HCT116 (cell line): ENCODE measurements around the gene MAP3K7CL. TPM values are rescaled to one million over a fixed set of nuclear protein-coding genes. Genes with fewer than 3 reads are reported as not detected.
"Not testable (repeated sequence)": the region's sequence is repeated elsewhere in the genome, so short reads cannot be mapped to it uniquely, and the experiment has no call there.

ENCODE experiments used
- ATAC-seq: fragments of 200-7000 bp; cut with Tn5 transposase; 2 replicates; pipeline ENCODE4 v1.9.1; 2020; ENCODE audit warnings: mild to moderate bottlenecking, moderate library complexity
- BruUV-seq: library from RNA; stranded (reverse); fragments of 400-500 nt; replicated peaks from 2 replicates; lab custom pipeline; 2021; lab: Mats Ljungman, UMichigan
- CTCF ChIA-PET: fragments of 300-600 bp; sonication (Branson Sonifier 250); formaldehyde crosslinking; loops from one replicate; lab custom pipeline; 2021; ENCODE audit warnings: antibody characterized with exemption; lab: Charles Lee
- POLR2A ChIA-PET: fragments of 300-600, 350-600 bp; sonication (Branson Sonifier 250); formaldehyde crosslinking; loops from one replicate; lab custom pipeline; 2021; ENCODE audit warnings: antibody characterized with exemption; lab: Charles Lee
- RAD21 ChIA-PET, 2 experiments: fragments of 300-600 bp; sonication (Branson Sonifier 250); formaldehyde crosslinking; loops; one replicate each; lab custom pipeline; 2023; ENCODE audit warnings: low total read pairs in 2 of 2; ENCODE audit not compliant: uncharacterized antibody in 2 of 2, unreplicated experiment in 2 of 2, low non-redundant PET in 1 of 2; lab: Charles Lee
- DNase-seq: peaks from one replicate; pipeline ENCODE4 v3.0.0-alpha.2; 2010; ENCODE audit warnings: low read depth, low spot score
- H2AFZ ChIP-seq: fragments of 200-600 bp; shearing (Covaris generic), sonication (generic); 2 replicates; pipeline ENCODE4 v1.6.1; 2017; ENCODE audit warnings: low read depth, mixed run types, mixed read lengths, antibody characterized with exemption, low read length; ENCODE audit not compliant: poor library complexity, severe bottlenecking
- H3K27ac ChIP-seq: 2 replicates; pipeline ENCODE4 v1.5.1; 2012; ENCODE audit warnings: low read depth, low read length
- H3K27me3 ChIP-seq: fragments of 200-600 bp; sonication (generic); 2 replicates; pipeline ENCODE4 v1.6.1; 2016; ENCODE audit warnings: mixed run types, low read length, mixed read lengths; ENCODE audit not compliant: insufficient read depth
- H3K36me3 ChIP-seq, 2 experiments: fragments of 200-500 bp in 1 of 2; fragments of 200-600 bp in 1 of 2; sonication (Bioruptor generic) in 1 of 2; sonication (generic) in 1 of 2; 2 replicates each; pipeline versions ENCODE4 v1.5.1 to v1.6.1; 2014 to 2016; ENCODE audit warnings: low read length in 2 of 2, inconsistent platforms in 1 of 2, mixed read lengths in 1 of 2, mixed run types in 1 of 2; ENCODE audit not compliant: insufficient read depth in 2 of 2, control insufficient read depth in 1 of 2
- H3K4me1 ChIP-seq, 2 experiments: fragments of 200-600 bp in 1 of 2; sonication (generic) in 1 of 2; 2 replicates each; pipeline versions ENCODE4 v1.5.1 to v1.6.1; 2012 to 2017; ENCODE audit warnings: low read length in 2 of 2, inconsistent platforms in 1 of 2, mild to moderate bottlenecking in 1 of 2, mixed read lengths in 1 of 2, mixed run types in 1 of 2, moderate library complexity in 1 of 2; ENCODE audit not compliant: insufficient read depth in 2 of 2, control insufficient read depth in 1 of 2
- H3K4me2 ChIP-seq: fragments of 200-600 bp; sonication (generic); 2 replicates; pipeline ENCODE4 v1.6.1; 2017; ENCODE audit warnings: mixed run types, low read length, mixed read lengths
- H3K4me3 ChIP-seq, 2 experiments: fragments of 200-600 bp in 1 of 2; sonication (generic) in 1 of 2; replicated peaks in 1 of 2; 2 replicates each; pipeline ENCODE4 v1.5.1; 2011 to 2016; ENCODE audit warnings: low read length in 2 of 2, control low read depth in 1 of 2, low read depth in 1 of 2, mild to moderate bottlenecking in 1 of 2, mixed read lengths in 1 of 2, mixed run types in 1 of 2
- H3K79me2 ChIP-seq: fragments of 200-600 bp; sonication (generic); 2 replicates; pipeline ENCODE4 v1.6.1; 2017; ENCODE audit warnings: mild to moderate bottlenecking, mixed run types, low read length, moderate library complexity, mixed read lengths; ENCODE audit not compliant: insufficient read depth
- H3K9ac ChIP-seq: fragments of 200-600 bp; sonication (generic); 2 replicates; pipeline ENCODE4 v1.6.1; 2016; ENCODE audit warnings: low read length, mixed read lengths
- H3K9me2 ChIP-seq: fragments of 200-600 bp; sonication (generic), shearing (Covaris generic); 2 replicates; pipeline ENCODE4 v1.6.1; 2017; ENCODE audit warnings: mixed run types, mild to moderate bottlenecking, moderate library complexity; ENCODE audit not compliant: insufficient read depth
- H3K9me3 ChIP-seq, 2 experiments: fragments of 200-500 bp in 1 of 2; fragments of 200-600 bp in 1 of 2; sonication (Bioruptor generic) in 1 of 2; sonication (generic) in 1 of 2; 2 replicates each; pipeline ENCODE4 v1.6.1; 2014 to 2017; ENCODE audit warnings: low read length in 2 of 2, mixed read lengths in 2 of 2, inconsistent platforms in 1 of 2, low read depth in 1 of 2, mild to moderate bottlenecking in 1 of 2, mixed run types in 1 of 2, moderate library complexity in 1 of 2; ENCODE audit not compliant: control insufficient read depth in 1 of 2, insufficient read depth in 1 of 2
- H4K20me1 ChIP-seq: fragments of 200-600 bp; sonication (generic), shearing (Covaris generic); 2 replicates; pipeline ENCODE4 v1.6.1; 2017; ENCODE audit warnings: mixed run types, mild to moderate bottlenecking, moderate library complexity; ENCODE audit not compliant: insufficient read depth
- ATF3 ChIP-seq: IDR thresholded peaks from 2 replicates; pipeline ENCODE4 v1.6.1; 2012
- POLR2AphosphoS5 ChIP-seq: IDR thresholded peaks from 2 replicates; pipeline ENCODE4 v1.6.1; 2011; ENCODE audit warnings: mild to moderate bottlenecking, low read depth, low read length, moderate library complexity
- SP1 ChIP-seq: IDR thresholded peaks from 2 replicates; pipeline ENCODE4 v1.6.1; 2012; ENCODE audit warnings: low read depth
- ZFX ChIP-seq: fragments of 450-650 bp; IDR thresholded peaks from 2 replicates; pipeline ENCODE4 v1.6.1; 2017
- intact Hi-C: fragments of 100-400 bp; cut with micrococcal nuclease; formaldehyde crosslinking; loops from 2 replicates; pipeline ENCODE4 v1.10.0; 2022
- total RNA-seq: library from RNA; stranded (reverse); gene quantifications from one replicate; pipeline ENCODE4 v1.2.1, GENCODE V29; 2021; ENCODE audit not compliant: unreplicated experiment

Gene MAP3K7CL
- total RNA-seq, 1 experiment from 2014 or later = 0.57 TPM

- ChIA-PET POLR2A (no interaction called here), RAD21 (no interaction called here)
- DNase-seq = no peak
These were observed 36.4 kb downstream of the MAP3K7CL start for GRCh38 chr21:29166853-29167252.

GRCh38 chr21:29167481-29167880 is 37.0 kb downstream of the MAP3K7CL start:
- RAD21 ChIA-PET, H2AFZ ChIP-seq, H3K79me2 ChIP-seq, H3K4me2 ChIP-seq, H3K9me2 ChIP-seq, POLR2A ChIA-PET, H3K27me3 ChIP-seq, H3K4me3 ChIP-seq, H3K9me3 ChIP-seq, DNase-seq, ATAC-seq, H4K20me1 ChIP-seq, BruUV-seq, H3K36me3 ChIP-seq, H3K9ac ChIP-seq, H3K27ac ChIP-seq: not testable (repeated sequence)
- intact Hi-C loops = loop anchor here (10.0 kb wide), 1 partner anchor 1917 kb away; no protein-coding TSS in a partner anchor
- CTCF ChIA-PET = interaction anchor here (1.7 kb wide), 1 partner anchor 181 kb away, joined by 5 read pairs; no protein-coding TSS in a partner anchor
- H3K4me1 ChIP-seq = peaks cover 17 to 36% of the 10 kb centered on the region in 2 experiments

More at GRCh38 chr21:29166853-29167252, 36.4 kb downstream of the MAP3K7CL start:
- no peaks in the 10 kb centered on the region for H3K36me3 ChIP-seq
- H3K79me2 ChIP-seq = no peaks in the 10 kb centered on the region
- TF ChIP-seq ZFX (no peak), SP1 (no peak), POLR2AphosphoS5 (no peak), ATF3 (no peak)
- H3K9ac ChIP-seq = no peak overlapping the region
- CTCF ChIA-PET = no interaction called here
- H3K9me3 ChIP-seq = no peaks in the 10 kb centered on the region
- no TSS peak for BruUV-seq
- peak overlapping the region; percentile 12 for H2AFZ ChIP-seq
- intact Hi-C loops = loop anchor here (10.0 kb wide), 1 partner anchor 1918 kb away; no protein-coding TSS in a partner anchor
- H3K27ac ChIP-seq = no peak overlapping the region
- peaks cover 18 to 39% of the 10 kb centered on the region in 2 experiments for H3K4me1 ChIP-seq
- no peak overlapping the region for H3K4me3 ChIP-seq
- H3K9me2 ChIP-seq = no peaks in the 10 kb centered on the region
- H3K4me2 ChIP-seq = no peak overlapping the region
- ATAC-seq = no peak
- no peaks in the 10 kb centered on the region for H4K20me1 ChIP-seq
- H3K27me3 ChIP-seq = no peaks in the 10 kb centered on the region
